OCI-LY1 (cell line): ENCODE measurements around the gene KRTAP9-1.

Experiments
- H2AFZ ChIP-seq: fragments of 200-600 bp; sonication (generic), shearing (Covaris generic); 2 replicates; pipeline ENCODE4 v1.6.0; 2014; ENCODE audit warnings: antibody characterized with exemption, mild to moderate bottlenecking, low read length
- H3F3A ChIP-seq: fragments of 200-600 bp; sonication (generic), shearing (Covaris generic); 2 replicates; pipeline ENCODE4 v1.6.0; 2014; ENCODE audit warnings: mild to moderate bottlenecking, antibody characterized with exemption, low read length, moderate library complexity; ENCODE audit not compliant: insufficient read depth
- H3K27ac ChIP-seq: fragments of 200-600 bp; sonication (generic); 2 replicates; pipeline ENCODE4 v1.5.1; 2014; ENCODE audit warnings: low read length, mixed run types, mild to moderate bottlenecking, low read depth; ENCODE audit not compliant: poor library complexity, severe bottlenecking
- H3K27me3 ChIP-seq: fragments of 200-600 bp; sonication (generic); 2 replicates; pipeline ENCODE4 v1.6.0; 2014; ENCODE audit warnings: antibody characterized with exemption, mild to moderate bottlenecking, low read length, moderate library complexity; ENCODE audit not compliant: insufficient read depth
- H3K36me3 ChIP-seq: fragments of 200-600 bp; sonication (generic); 2 replicates; pipeline ENCODE4 v1.6.1; 2014; ENCODE audit warnings: mild to moderate bottlenecking, antibody characterized with exemption, low read length, moderate library complexity, mixed read lengths; ENCODE audit not compliant: insufficient read depth
- H3K4me1 ChIP-seq: fragments of 200-600 bp; sonication (generic); 2 replicates; pipeline ENCODE4 v1.5.1; 2014; ENCODE audit warnings: mild to moderate bottlenecking, low read length, moderate library complexity; ENCODE audit not compliant: insufficient read depth, severe bottlenecking
- H3K4me2 ChIP-seq: fragments of 200-600 bp; sonication (generic), shearing (Covaris generic); 2 replicates; pipeline ENCODE4 v1.6.1; 2014; ENCODE audit warnings: low read length
- H3K4me3 ChIP-seq: fragments of 200-600 bp; sonication (generic); 2 replicates; pipeline ENCODE4 v1.5.1; 2014; ENCODE audit warnings: low read length, low read depth, mild to moderate bottlenecking, mixed read lengths; ENCODE audit not compliant: poor library complexity, severe bottlenecking
- H3K79me2 ChIP-seq: fragments of 200-600 bp; shearing (Covaris generic); 2 replicates; pipeline ENCODE4 v1.6.1; 2016; ENCODE audit warnings: mixed run types, low read length, mixed read lengths; ENCODE audit not compliant: insufficient read depth
- H3K9ac ChIP-seq: fragments of 200-600 bp; sonication (generic), shearing (Covaris generic); 2 replicates; pipeline ENCODE4 v1.6.1; 2014; ENCODE audit warnings: mild to moderate bottlenecking, low read length, mixed read lengths
- H3K9me2 ChIP-seq: fragments of 200-600 bp; sonication (generic), shearing (Covaris generic); 2 replicates; pipeline ENCODE4 v1.6.1; 2014; ENCODE audit warnings: low read depth, mild to moderate bottlenecking, low read length, mixed read lengths
- H3K9me3 ChIP-seq: fragments of 200-600 bp; shearing (Covaris generic); 2 replicates; pipeline ENCODE4 v1.6.1; 2014; ENCODE audit warnings: low read length, mixed read lengths
- H4K20me1 ChIP-seq: fragments of 200-600 bp; sonication (generic), shearing (Covaris generic); 2 replicates; pipeline ENCODE4 v1.6.0; 2016; ENCODE audit warnings: mild to moderate bottlenecking, low read length; ENCODE audit not compliant: insufficient read depth
- EZH2 ChIP-seq: fragments of 200-600 bp; sonication (generic), shearing (Covaris generic); IDR thresholded peaks from 2 replicates; pipeline ENCODE4 v1.8.0; 2017; ENCODE audit warnings: borderline replicate concordance, mixed run types, mild to moderate bottlenecking, antibody characterized with exemption, low read length, moderate library complexity, mixed read lengths
- TF ChIP-seq, protein P1 (sequence below): fragments of 200-600 bp; sonication (generic), shearing (Covaris generic); IDR thresholded peaks from 2 replicates; pipeline ENCODE4 v1.5.1; 2017; ENCODE audit warnings: mild to moderate bottlenecking, antibody characterized with exemption, low read length, moderate library complexity, mixed read lengths

Gene KRTAP9-1

DNA sequence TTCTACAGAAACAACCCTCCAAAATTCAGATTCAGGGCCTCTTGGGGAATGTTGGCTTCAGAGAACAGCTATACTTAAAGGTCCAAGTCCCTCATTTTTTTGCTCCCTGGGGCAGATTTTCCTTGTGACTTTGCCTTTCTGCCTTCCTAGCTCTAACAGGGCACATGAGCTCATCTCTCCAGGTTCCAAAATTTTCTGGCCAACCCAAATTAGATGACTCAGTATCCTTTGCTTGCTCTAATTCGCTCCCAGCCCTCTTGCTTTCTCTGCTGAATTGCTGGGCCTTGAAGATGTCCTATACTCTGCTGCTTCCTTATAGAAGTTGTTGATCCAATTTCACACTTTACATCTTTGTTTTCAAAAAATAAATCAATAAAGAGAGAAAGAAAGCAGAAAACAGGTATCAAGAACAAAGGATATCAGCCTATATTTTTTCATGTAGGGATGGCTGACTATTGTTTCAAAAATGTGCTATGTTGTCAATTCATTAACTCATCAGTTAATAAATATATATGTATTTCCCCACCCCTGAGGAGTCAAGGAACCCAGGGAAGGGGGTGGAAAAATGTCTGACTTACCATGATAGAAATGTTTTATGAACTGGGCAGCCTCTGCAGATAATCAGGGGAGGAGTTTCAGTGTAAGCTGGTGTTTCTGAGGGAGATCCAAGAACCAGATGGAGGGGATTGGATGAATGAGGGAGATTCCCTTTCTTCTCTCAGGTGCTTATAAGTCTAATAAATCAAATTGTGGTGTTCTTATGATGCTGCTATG is 10.7 kb upstream of the KRTAP9-1 start:
- Histone ChIP-seq H3K4me3 (no peak overlapping the region), H3K4me2 (no peak overlapping the region), H3K27ac (no peak overlapping the region), H3F3A (no peaks in the 10 kb centered on the region), H3K9me2 (no peaks in the 10 kb centered on the region), H3K9me3 (no peaks in the 10 kb centered on the region), H3K4me1 (no peaks in the 10 kb centered on the region), H2AFZ (no peak overlapping the region), H3K27me3 (no peaks in the 10 kb centered on the region), H3K36me3 (no peaks in the 10 kb centered on the region), H3K9ac (no peak overlapping the region), H4K20me1 (no peaks in the 10 kb centered on the region), H3K79me2 (no peaks in the 10 kb centered on the region)
- TF ChIP-seq, protein P1, sequence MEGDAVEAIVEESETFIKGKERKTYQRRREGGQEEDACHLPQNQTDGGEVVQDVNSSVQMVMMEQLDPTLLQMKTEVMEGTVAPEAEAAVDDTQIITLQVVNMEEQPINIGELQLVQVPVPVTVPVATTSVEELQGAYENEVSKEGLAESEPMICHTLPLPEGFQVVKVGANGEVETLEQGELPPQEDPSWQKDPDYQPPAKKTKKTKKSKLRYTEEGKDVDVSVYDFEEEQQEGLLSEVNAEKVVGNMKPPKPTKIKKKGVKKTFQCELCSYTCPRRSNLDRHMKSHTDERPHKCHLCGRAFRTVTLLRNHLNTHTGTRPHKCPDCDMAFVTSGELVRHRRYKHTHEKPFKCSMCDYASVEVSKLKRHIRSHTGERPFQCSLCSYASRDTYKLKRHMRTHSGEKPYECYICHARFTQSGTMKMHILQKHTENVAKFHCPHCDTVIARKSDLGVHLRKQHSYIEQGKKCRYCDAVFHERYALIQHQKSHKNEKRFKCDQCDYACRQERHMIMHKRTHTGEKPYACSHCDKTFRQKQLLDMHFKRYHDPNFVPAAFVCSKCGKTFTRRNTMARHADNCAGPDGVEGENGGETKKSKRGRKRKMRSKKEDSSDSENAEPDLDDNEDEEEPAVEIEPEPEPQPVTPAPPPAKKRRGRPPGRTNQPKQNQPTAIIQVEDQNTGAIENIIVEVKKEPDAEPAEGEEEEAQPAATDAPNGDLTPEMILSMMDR, result no peak
- TF ChIP-seq EZH2, result no peak

DNA sequence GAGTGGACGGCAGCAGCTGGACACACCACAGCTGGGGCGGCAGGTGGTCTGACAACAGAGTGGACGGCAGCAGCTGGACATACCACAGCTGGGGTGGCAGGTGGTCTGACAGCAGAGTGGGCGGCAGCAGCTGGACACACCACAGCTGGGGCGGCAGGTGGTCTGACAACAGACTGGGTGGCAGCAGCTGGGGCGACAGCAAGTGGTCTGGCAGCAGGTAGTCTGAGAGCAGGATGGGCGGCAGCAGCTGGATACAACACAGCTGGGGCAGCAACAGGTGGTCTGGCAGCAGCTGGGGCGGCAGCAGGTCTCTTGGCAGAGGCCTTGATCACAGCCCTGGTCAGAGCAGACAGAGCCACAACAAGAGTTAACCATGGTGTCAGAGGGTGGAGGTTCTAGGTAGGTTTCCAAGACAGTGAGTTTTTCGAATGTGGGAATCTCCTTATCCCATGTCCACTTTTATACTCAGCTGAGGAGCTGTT is 5.2 kb upstream of the KRTAP9-1 start, which contains the start of gene KRTAP4-1:
Gene KRTAP4-1 (minus strand): TSS at position 432 of the 482 bp plus-strand sequence. CDS start 57 bp downstream, at position 375.
- Histone ChIP-seq H4K20me1 (no peaks in the 10 kb centered on the region), H2AFZ (no peak within 1 kb of the TSS), H3K4me1 (no peaks in the 10 kb centered on the region), H3K27me3 (no peaks in the 10 kb centered on the region), H3K4me3 (no peak within 1 kb of the TSS), H3K9me2 (no peaks in the 10 kb centered on the region), H3K27ac (no peak within 1 kb of the TSS), H3K36me3 (no peaks in the 10 kb centered on the region), H3K4me2 (no peak within 1 kb of the TSS), H3K9ac (no peak within 1 kb of the TSS), H3K9me3 (no peaks in the 10 kb centered on the region), H3K79me2 (no peaks in the 10 kb centered on the region), H3F3A (no peaks in the 10 kb centered on the region)
- TF ChIP-seq, protein P1, result no peak
- no peak for TF ChIP-seq EZH2

DNA sequence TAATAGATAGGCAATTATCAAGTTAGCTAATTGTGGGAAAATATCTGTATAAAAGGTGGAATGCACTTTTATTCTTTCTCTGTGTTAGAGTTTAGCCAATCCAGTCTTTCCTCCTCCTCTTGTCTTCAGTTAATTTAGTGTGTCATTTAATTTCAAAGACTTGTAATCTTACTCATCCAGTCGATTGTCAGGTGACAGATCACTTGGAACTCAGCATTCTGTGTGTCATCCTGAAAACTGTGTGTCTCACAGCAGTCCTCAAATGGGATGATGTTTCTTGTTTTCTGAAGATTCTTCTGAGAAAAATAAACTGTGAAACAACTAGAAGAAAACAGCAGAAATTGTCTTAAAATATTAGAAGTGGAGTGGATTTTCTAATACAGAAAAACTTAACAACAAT is 4.7 kb upstream of the KRTAP9-1 start:
- Histone ChIP-seq H3K4me1 (no peaks in the 10 kb centered on the region), H3K4me3 (no peak overlapping the region), H3K9me2 (no peaks in the 10 kb centered on the region), H2AFZ (no peak overlapping the region), H3K4me2 (no peak overlapping the region), H3K36me3 (no peaks in the 10 kb centered on the region), H3F3A (no peaks in the 10 kb centered on the region), H3K27me3 (no peaks in the 10 kb centered on the region), H3K9ac (no peak overlapping the region), H3K9me3 (no peaks in the 10 kb centered on the region), H3K27ac (no peak overlapping the region), H3K79me2 (no peaks in the 10 kb centered on the region), H4K20me1 (no peaks in the 10 kb centered on the region)
- TF ChIP-seq, protein P1, result no peak
